ENCODE data around the gene MSANTD1.

MSANTD1 gene

GRCh38 chr4:3268395-3269104 is 19.6 kb downstream of the MSANTD1 start:
- WGBS, result 84% methylated on average over 17 of the region's 17 CpGs
- H3K23ac ChIP-seq (ENCODE audit: low read length in 2 of 2), result no peak overlapping the region
- no peak overlapping the region for H3K9ac ChIP-seq (ENCODE audit: low read length)
- H4K8ac ChIP-seq (ENCODE audit: low read length), result no peak overlapping the region
- H3K27me3 ChIP-seq (ENCODE audit: control insufficient read depth in 1 of 2, insufficient read depth in 1 of 2, low read length in 2 of 2), result peaks cover 0 to 18% of the 10 kb centered on the region in 2 experiments
- H2BK5ac ChIP-seq (ENCODE audit: low read depth, low read length, poor library complexity, severe bottlenecking), result no peak overlapping the region
- no peak overlapping the region for H2AFZ ChIP-seq (ENCODE audit: low read depth, low read length)
- H3K18ac ChIP-seq (ENCODE audit: low read depth in 1 of 2, low read length in 2 of 2), result no peak overlapping the region
- no peak overlapping the region for H3K27ac ChIP-seq (ENCODE audit: low read length, poor library complexity, severe bottlenecking)
- H2AK5ac ChIP-seq (ENCODE audit: low read length, severe bottlenecking), result no peak overlapping the region
- H3K4me2 ChIP-seq (ENCODE audit: low read length, poor library complexity, severe bottlenecking), result no peak overlapping the region
- H2BK15ac ChIP-seq (ENCODE audit: low read depth, poor library complexity, severe bottlenecking), result no peak overlapping the region
- no peaks in the 10 kb centered on the region for H3K9me3 ChIP-seq (ENCODE audit: control insufficient read depth, low read length)
- no peak for DNase-seq
- H3K4me3 ChIP-seq (ENCODE audit: insufficient read depth in 1 of 2, low read depth in 1 of 2, low read length in 2 of 2), result no peak overlapping the region
- H3K14ac ChIP-seq (ENCODE audit: low read length in 2 of 2), result no peak overlapping the region
- no peak overlapping the region for H2BK12ac ChIP-seq (ENCODE audit: low read length in 2 of 2)
- no peaks in the 10 kb centered on the region for H3K36me3 ChIP-seq (ENCODE audit: control insufficient read depth in 1 of 2, insufficient read depth in 2 of 2, low read depth in 1 of 2, low read length in 2 of 2)
- H3K79me1 ChIP-seq (replicated peaks; ENCODE audit: low read length, poor library complexity, severe bottlenecking), result no peaks in the 10 kb centered on the region
- H4K91ac ChIP-seq (ENCODE audit: low read length), result no peak overlapping the region
- no peaks in the 10 kb centered on the region for H3K4me1 ChIP-seq (ENCODE audit: control insufficient read depth, insufficient read depth, low read depth, low read length)
- H3K4ac ChIP-seq (ENCODE audit: low read depth in 1 of 2, low read length in 2 of 2), result no peak overlapping the region
- no peak overlapping the region for H2BK120ac ChIP-seq (ENCODE audit: low read depth, low read length)

GRCh38 chr4:3269105-3269927 is 20.4 kb downstream of the MSANTD1 start:
- no peak overlapping the region for H3K4ac ChIP-seq (ENCODE audit: low read depth in 1 of 2, low read length in 2 of 2)
- DNase-seq, result no peak
- peaks cover 0 to 14% of the 10 kb centered on the region in 2 experiments for H3K27me3 ChIP-seq (ENCODE audit: control insufficient read depth in 1 of 2, insufficient read depth in 1 of 2, low read length in 2 of 2)
- H3K23ac ChIP-seq (ENCODE audit: low read length in 2 of 2), result no peak overlapping the region
- no peak overlapping the region for H2BK12ac ChIP-seq (ENCODE audit: low read length in 2 of 2)
- H2AK5ac ChIP-seq (ENCODE audit: low read length, severe bottlenecking), result no peak overlapping the region
- H2AFZ ChIP-seq (ENCODE audit: low read depth, low read length), result no peak overlapping the region
- H3K4me3 ChIP-seq (ENCODE audit: insufficient read depth in 1 of 2, low read depth in 1 of 2, low read length in 2 of 2), result no peak overlapping the region
- no peaks in the 10 kb centered on the region for H3K4me1 ChIP-seq (ENCODE audit: control insufficient read depth, insufficient read depth, low read depth, low read length)
- H3K18ac ChIP-seq (ENCODE audit: low read depth in 1 of 2, low read length in 2 of 2), result no peak overlapping the region
- no peak overlapping the region for H4K91ac ChIP-seq (ENCODE audit: low read length)
- no peaks in the 10 kb centered on the region for H3K79me1 ChIP-seq (replicated peaks; ENCODE audit: low read length, poor library complexity, severe bottlenecking)
- no peak overlapping the region for H2BK15ac ChIP-seq (ENCODE audit: low read depth, poor library complexity, severe bottlenecking)
- H2BK5ac ChIP-seq (ENCODE audit: low read depth, low read length, poor library complexity, severe bottlenecking), result no peak overlapping the region
- no peak overlapping the region for H2BK120ac ChIP-seq (ENCODE audit: low read depth, low read length)
- no peak overlapping the region for H3K27ac ChIP-seq (ENCODE audit: low read length, poor library complexity, severe bottlenecking)
- no peak overlapping the region for H3K4me2 ChIP-seq (ENCODE audit: low read length, poor library complexity, severe bottlenecking)
- peak overlapping the region in 1 of 2 experiments; percentile 39 for H3K14ac ChIP-seq (ENCODE audit: low read length in 2 of 2)
- H3K9ac ChIP-seq (ENCODE audit: low read length), result no peak overlapping the region
- no peaks in the 10 kb centered on the region for H3K36me3 ChIP-seq (ENCODE audit: control insufficient read depth in 1 of 2, insufficient read depth in 2 of 2, low read depth in 1 of 2, low read length in 2 of 2)
- H3K9me3 ChIP-seq (ENCODE audit: control insufficient read depth, low read length), result no peaks in the 10 kb centered on the region
- 88% methylated on average over 25 of the region's 25 CpGs for WGBS
- H4K8ac ChIP-seq (ENCODE audit: low read length), result no peak overlapping the region

- no peak overlapping the region for H3K9ac ChIP-seq (ENCODE audit: low read length)
- H3K4me2 ChIP-seq (ENCODE audit: low read length, poor library complexity, severe bottlenecking), result no peak overlapping the region
- H3K4me1 ChIP-seq (ENCODE audit: control insufficient read depth, insufficient read depth, low read depth, low read length), result no peaks in the 10 kb centered on the region
- no peak overlapping the region for H4K91ac ChIP-seq (ENCODE audit: low read length)
- no peak overlapping the region for H2AFZ ChIP-seq (ENCODE audit: low read depth, low read length)
- no peaks in the 10 kb centered on the region for H3K79me1 ChIP-seq (replicated peaks; ENCODE audit: low read length, poor library complexity, severe bottlenecking)
- H2AK5ac ChIP-seq (ENCODE audit: low read length, severe bottlenecking), result no peak overlapping the region
- no peak overlapping the region for H2BK5ac ChIP-seq (ENCODE audit: low read depth, low read length, poor library complexity, severe bottlenecking)
- H2BK15ac ChIP-seq (ENCODE audit: low read depth, poor library complexity, severe bottlenecking), result no peak overlapping the region
- H2BK120ac ChIP-seq (ENCODE audit: low read depth, low read length), result no peak overlapping the region
- no peak overlapping the region for H3K27ac ChIP-seq (ENCODE audit: low read length, poor library complexity, severe bottlenecking)
- H3K27me3 ChIP-seq (ENCODE audit: control insufficient read depth in 1 of 2, insufficient read depth in 1 of 2, low read length in 2 of 2), result peaks cover 0 to 12% of the 10 kb centered on the region in 2 experiments
- no peak overlapping the region for H2BK12ac ChIP-seq (ENCODE audit: low read length in 2 of 2)
- H3K14ac ChIP-seq (ENCODE audit: low read length in 2 of 2), result peak overlapping the region in 1 of 2 experiments; percentile 41
- WGBS, result 93% methylated on average over 14 of the region's 17 CpGs
- no peaks in the 10 kb centered on the region for H3K9me3 ChIP-seq (ENCODE audit: control insufficient read depth, low read length)
- no peaks in the 10 kb centered on the region for H3K36me3 ChIP-seq (ENCODE audit: control insufficient read depth in 1 of 2, insufficient read depth in 2 of 2, low read depth in 1 of 2, low read length in 2 of 2)
- H4K8ac ChIP-seq (ENCODE audit: low read length), result no peak overlapping the region
- no peak overlapping the region for H3K4me3 ChIP-seq (ENCODE audit: insufficient read depth in 1 of 2, low read depth in 1 of 2, low read length in 2 of 2)
- H3K23ac ChIP-seq (ENCODE audit: low read length in 2 of 2), result no peak overlapping the region
- H3K4ac ChIP-seq (ENCODE audit: low read depth in 1 of 2, low read length in 2 of 2), result no peak overlapping the region
- DNase-seq, result no peak
- no peak overlapping the region for H3K18ac ChIP-seq (ENCODE audit: low read depth in 1 of 2, low read length in 2 of 2)
These were observed 21.1 kb downstream of the MSANTD1 start for GRCh38 chr4:3269991-3270611.

- Histone ChIP-seq H4K91ac (ENCODE audit: low read length) (no peak overlapping the region), H3K4me2 (ENCODE audit: low read length, poor library complexity, severe bottlenecking) (no peak overlapping the region), H3K36me3 (ENCODE audit: control insufficient read depth in 1 of 2, insufficient read depth in 2 of 2, low read depth in 1 of 2, low read length in 2 of 2) (no peaks in the 10 kb centered on the region), H4K8ac (ENCODE audit: low read length) (no peak overlapping the region), H3K9me3 (ENCODE audit: control insufficient read depth, low read length) (no peaks in the 10 kb centered on the region), H3K27me3 (ENCODE audit: control insufficient read depth in 1 of 2, insufficient read depth in 1 of 2, low read length in 2 of 2) (peaks cover 0 to 10% of the 10 kb centered on the region in 2 experiments), H3K4me1 (ENCODE audit: control insufficient read depth, insufficient read depth, low read depth, low read length) (no peaks in the 10 kb centered on the region), H3K4ac (ENCODE audit: low read depth in 1 of 2, low read length in 2 of 2) (no peak overlapping the region), H2BK15ac (ENCODE audit: low read depth, poor library complexity, severe bottlenecking) (no peak overlapping the region), H2BK5ac (ENCODE audit: low read depth, low read length, poor library complexity, severe bottlenecking) (no peak overlapping the region), H2BK120ac (ENCODE audit: low read depth, low read length) (no peak overlapping the region), H3K23ac (ENCODE audit: low read length in 2 of 2) (no peak overlapping the region), H2AFZ (ENCODE audit: low read depth, low read length) (no peak overlapping the region), H3K18ac (ENCODE audit: low read depth in 1 of 2, low read length in 2 of 2) (no peak overlapping the region), H2AK5ac (ENCODE audit: low read length, severe bottlenecking) (no peak overlapping the region), H3K4me3 (ENCODE audit: insufficient read depth in 1 of 2, low read depth in 1 of 2, low read length in 2 of 2) (no peak overlapping the region), H2BK12ac (ENCODE audit: low read length in 2 of 2) (no peak overlapping the region), H3K79me1 (replicated peaks; ENCODE audit: low read length, poor library complexity, severe bottlenecking) (no peaks in the 10 kb centered on the region), H3K14ac (ENCODE audit: low read length in 2 of 2) (no peak overlapping the region), H3K27ac (ENCODE audit: low read length, poor library complexity, severe bottlenecking) (no peak overlapping the region), H3K9ac (ENCODE audit: low read length) (no peak overlapping the region)
- WGBS, result 81% methylated on average over 14 of the region's 14 CpGs
- no peak for DNase-seq
These were observed 22.2 kb downstream of the MSANTD1 start for GRCh38 chr4:3271131-3271530.

Data from mesenchymal stem cell (in vitro differentiated cells and primary cell).